RPMI8226 (cell line): ENCODE results near the gene SET.
A peak's percentile ranks its signal among the peaks of the same experiment; 100 is the strongest.
"Not testable (repeated sequence)": the region's sequence is repeated elsewhere in the genome, so short reads cannot be mapped to it uniquely, and the experiment has no call there.

Source experiments
- DNase-seq: peaks from one replicate; pipeline ENCODE4 v3.0.0-alpha.2; 2015

Gene SET

GRCh38 chr9:128688501-128689292, at the start of gene SET:
SET (plus strand) TSS chr9:128689222; CDS start chr9:128689583, 361 bp downstream.
- DNase-seq, result peak; percentile 99

GRCh38 chr9:128640603-128641002, 48.4 kb upstream of the SET start:
- no peak for DNase-seq

GRCh38 chr9:128642675-128643245, 46.3 kb upstream of the SET start:
- no peak for DNase-seq

- DNase-seq, result peak; percentile 81
Measured at GRCh38 chr9:128643519-128644300, 45.3 kb upstream of the SET start.

- DNase-seq, result peak; percentile 64
Measured at GRCh38 chr9:128648206-128648605, 40.8 kb upstream of the SET start.

GRCh38 chr9:128651798-128652197, 37.2 kb upstream of the SET start:
- no peak for DNase-seq

- DNase-seq, result no peak
Measured at GRCh38 chr9:128653908-128654307, 35.1 kb upstream of the SET start.

GRCh38 chr9:128654481-128654880, 34.5 kb upstream of the SET start:
- no peak for DNase-seq

- DNase-seq, result peak; percentile 99
Measured at GRCh38 chr9:128656416-128657343, 32.3 kb upstream of the SET start, which contains the start of gene DYNC2I2. DYNC2I2 (minus strand) TSS chr9:128656847; CDS start chr9:128656726, 121 bp downstream.

- peak; percentile 24 for DNase-seq
Measured at GRCh38 chr9:128657344-128657704, 31.7 kb upstream of the SET start.

- no peak for DNase-seq
Measured at GRCh38 chr9:128657796-128658195, 31.2 kb upstream of the SET start.

- not testable (repeated sequence) for DNase-seq
Measured at GRCh38 chr9:128666481-128666941, 22.5 kb upstream of the SET start.

- no peak for DNase-seq
Measured at GRCh38 chr9:128669786-128670185, 19.2 kb upstream of the SET start.

- no peak for DNase-seq
Measured at GRCh38 chr9:128675382-128675781, 13.6 kb upstream of the SET start.

GRCh38 chr9:128677794-128678193, 11.2 kb upstream of the SET start:
- DNase-seq, result no peak

GRCh38 chr9:128683340-128684064, 5.5 kb upstream of the SET start:
- DNase-seq, result peak; percentile 78

- DNase-seq, result no peak
Measured at GRCh38 chr9:128684065-128684324, 5.0 kb upstream of the SET start.

- DNase-seq, result peak; percentile 97
Measured at GRCh38 chr9:128684325-128685199, 4.5 kb upstream of the SET start.

- peak; percentile 75 for DNase-seq
Measured at GRCh38 chr9:128685636-128686489, 3.2 kb upstream of the SET start.

- no peak for DNase-seq
Measured at GRCh38 chr9:128687453-128687852, 1.6 kb upstream of the SET start.
